HepG2 (cell line): ENCODE results near the gene MYD88. TPM values are rescaled to one million over a fixed set of nuclear protein-coding genes. Genes with fewer than 3 reads are reported as not detected.

Experiments used
- ASH2L ChIP-seq: fragments of 300-600, 200-600 bp; sonication (generic); IDR thresholded peaks from 2 replicates; pipeline ENCODE4 v1.7.0; 2017; ENCODE audit warnings: low read depth, mild to moderate bottlenecking, moderate library complexity, mixed read lengths, low read length; ENCODE audit not compliant: insufficient read length
- CHCHD3 ChIP-seq: sonication (generic); formaldehyde crosslinking; IDR thresholded peaks from 2 replicates; pipeline ENCODE4 v1.8.0; 2022; ENCODE audit warnings: mild to moderate bottlenecking, missing genetic modification reagents, moderate library complexity
- CREB1 ChIP-seq, 2 experiments: fragments of 450-650 bp in 1 of 2; IDR thresholded peaks; 2 replicates each; pipeline ENCODE4 v1.6.1; 2016 to 2017; ENCODE audit warnings: control low read depth in 1 of 2, mild to moderate bottlenecking in 1 of 2, missing compliant biosample characterization in 1 of 2, missing genetic modification characterization in 1 of 2
- FOXA3 ChIP-seq: IDR thresholded peaks from 2 replicates; pipeline ENCODE4 v1.6.1; 2016; ENCODE audit warnings: missing genetic modification reagents, missing compliant biosample characterization
- FOXM1 ChIP-seq: sonication (generic); formaldehyde crosslinking; IDR thresholded peaks from 2 replicates; pipeline ENCODE4 v1.5.0; 2020; ENCODE audit warnings: missing genetic modification reagents
- GFI1 ChIP-seq: sonication (generic); formaldehyde crosslinking; IDR thresholded peaks from 2 replicates; pipeline ENCODE4 v1.5.0; 2020; ENCODE audit warnings: missing genetic modification reagents, mild to moderate bottlenecking, borderline replicate concordance
- HOXA3 ChIP-seq: sonication (generic); formaldehyde crosslinking; IDR thresholded peaks from 2 replicates; pipeline ENCODE4 v1.5.0; 2020; ENCODE audit warnings: missing genetic modification reagents
- IRF2 ChIP-seq: IDR thresholded peaks from 2 replicates; pipeline ENCODE4 v1.6.1; 2018; ENCODE audit warnings: missing genetic modification reagents, missing compliant biosample characterization
- KDM1A ChIP-seq: IDR thresholded peaks from 2 replicates; pipeline ENCODE4 v1.6.1; 2016; ENCODE audit warnings: missing compliant biosample characterization
- SP1 ChIP-seq, 2 experiments: fragments of 450-650 bp in 1 of 2; sonication (generic) in 1 of 2; formaldehyde crosslinking in 1 of 2; IDR thresholded peaks; 2 replicates each; pipeline versions ENCODE4 v1.4.0 to v1.6.1; 2016 to 2020; ENCODE audit warnings: missing genetic modification reagents in 1 of 2
- TAF1 ChIP-seq: sonication (generic); formaldehyde crosslinking; IDR thresholded peaks from 2 replicates; pipeline ENCODE4 v1.4.0; 2020; ENCODE audit warnings: missing genetic modification reagents
- ZEB1 ChIP-seq: IDR thresholded peaks from 2 replicates; pipeline ENCODE4 v1.6.1; 2012; ENCODE audit warnings: mild to moderate bottlenecking, low read depth, inconsistent platforms; ENCODE audit not compliant: insufficient replicate concordance
- ZFP1 ChIP-seq: IDR thresholded peaks from 2 replicates; pipeline ENCODE4 v1.6.1; 2016
- ZMYM4 ChIP-seq: sonication (generic); formaldehyde crosslinking; IDR thresholded peaks from 2 replicates; pipeline ENCODE4 v1.8.1; 2023; ENCODE audit warnings: mild to moderate bottlenecking, missing genetic modification reagents
- ZNF143 ChIP-seq: sonication (generic); formaldehyde crosslinking; IDR thresholded peaks from 2 replicates; pipeline ENCODE4 v1.4.0; 2020; ENCODE audit warnings: missing genetic modification reagents
- ZNF724P ChIP-seq: sonication (generic); formaldehyde crosslinking; IDR thresholded peaks from 2 replicates; pipeline ENCODE4 v1.8.0; 2022; ENCODE audit warnings: missing genetic modification reagents, borderline replicate concordance
- ZNF879 ChIP-seq: sonication (generic); formaldehyde crosslinking; IDR thresholded peaks from 2 replicates; pipeline ENCODE4 v1.8.1; 2023; ENCODE audit warnings: missing genetic modification reagents
- polyA plus RNA-seq, 8 experiments: library from polyadenylated mRNA; depleted of rRNA in 3 of 8; stranded (reverse) in 7 of 8; unstranded in 1 of 8; fragments of >200 nt; fragmentation: Illumina TruSeq in 4 of 8; extraction: Trizol in 4 of 8; gene quantifications; 2 replicates each; pipeline versions ENCODE4 v1.2.1 to v1.2.3, GENCODE V29; 2011 to 2016; ENCODE audit warnings: low read depth in 4 of 8, missing spikeins in 1 of 8, mixed read lengths in 1 of 8; ENCODE audit not compliant: insufficient read depth in 1 of 8
- total RNA-seq, 5 experiments: library from RNA; depleted of rRNA; stranded (reverse); fragments of >200 nt; fragmentation: Illumina TruSeq; extraction: Trizol; gene quantifications; 2 replicates each; pipeline ENCODE4 v1.2.3, GENCODE V29; 2016; ENCODE audit warnings: low read depth in 1 of 5
- TF ChIP-seq, protein P1 (sequence below): sonication (generic); formaldehyde crosslinking; IDR thresholded peaks from 2 replicates; pipeline ENCODE4 v1.4.0; 2020; ENCODE audit warnings: missing genetic modification reagents, borderline replicate concordance
- TF ChIP-seq, protein P2 (sequence below): sonication (generic); formaldehyde crosslinking; IDR thresholded peaks from 2 replicates; pipeline ENCODE4 v1.5.0; 2020; ENCODE audit warnings: missing genetic modification reagents, mild to moderate bottlenecking, borderline replicate concordance
- TF ChIP-seq, protein P3 (sequence below): IDR thresholded peaks from 2 replicates; pipeline ENCODE4 v1.6.1; 2016; ENCODE audit warnings: low read depth
- TF ChIP-seq, protein P4 (sequence below): sonication (generic); formaldehyde crosslinking; IDR thresholded peaks from 2 replicates; pipeline ENCODE4 v1.9.0; 2022; ENCODE audit warnings: missing genetic modification reagents, mild to moderate bottlenecking, borderline replicate concordance

Gene MYD88
- total and polyA plus RNA-seq, 2 of the 13 experiments (the other 11 are each of a cell fraction or from before 2014, with no cell fraction given): 7.6 to 32.7 TPM

DNA sequence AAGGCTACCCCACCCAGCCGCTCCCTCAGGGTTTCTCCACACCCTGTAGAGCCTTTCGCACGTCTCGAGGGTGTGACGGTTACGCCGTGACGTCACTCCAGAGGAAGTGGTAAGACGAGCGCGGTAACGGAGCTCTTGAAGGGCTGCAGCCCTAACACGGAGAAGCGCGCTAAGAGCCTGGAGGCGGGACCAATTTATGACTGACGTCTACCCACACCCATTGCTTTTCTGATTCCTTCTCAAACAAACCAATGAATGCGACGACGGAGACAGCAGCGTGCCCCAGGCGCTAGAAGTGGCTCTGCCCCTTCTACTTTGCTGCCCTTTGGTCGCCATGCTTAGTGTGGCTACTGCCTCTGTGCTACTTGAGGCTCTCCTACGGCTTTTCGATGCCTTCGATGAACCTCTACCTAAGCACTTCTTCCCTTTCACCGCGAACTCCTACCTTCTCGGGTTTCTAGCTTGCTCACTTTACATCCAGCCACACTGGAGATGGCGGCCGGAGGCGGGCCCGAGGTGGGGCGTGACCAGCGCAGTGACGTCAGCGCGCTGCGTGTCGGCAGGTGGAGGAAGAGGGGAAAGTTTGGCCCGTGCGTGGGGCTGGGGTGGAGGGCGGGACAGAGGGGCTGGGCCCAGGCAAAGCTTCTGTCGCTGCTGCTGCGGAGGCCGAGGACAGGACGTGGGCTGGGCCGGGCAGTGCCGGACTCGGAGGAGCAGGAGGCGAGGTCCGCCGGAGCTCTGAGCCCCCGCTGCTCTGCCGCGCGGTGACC is 26.7 kb downstream of the MYD88 start, which contains the start of gene OXSR1 (continued):
- TF ChIP-seq ZNF724P (peak; percentile 68; the same call in 1 of the 2 replicates), ZNF143 (CRISPR knock-in tag) (peak; percentile 65), GFI1 (CRISPR knock-in tag) (0 out of 2 replicates have a peak, but pooled peaks have one; percentile 44), ZNF879 (peak; percentile 37; the same call in 1 of the 2 replicates), ZEB1 (peak; percentile 68), CREB1 (IDR thresholded peaks at IDR 0.05) (peak; percentile 100), CREB1 (CRISPR knock-in tag; IDR thresholded peaks at IDR 0.05) (peak; percentile 98), CHCHD3 (CRISPR knock-in tag) (peak; percentile 89; the same call in 1 of the 2 replicates), ZFP1 (peak; percentile 29; the same call in 1 of the 2 replicates), TAF1 (CRISPR knock-in tag) (peak; percentile 82), ZMYM4 (CRISPR knock-in tag) (peak; percentile 81), IRF2 (CRISPR knock-in tag) (peak; percentile 36; the same call in 1 of the 2 replicates), FOXA3 (CRISPR knock-in tag) (peak; percentile 40), SP1 (IDR thresholded peaks at IDR 0.05) (no peak), SP1 (CRISPR knock-in tag; IDR thresholded peaks at IDR 0.05) (peak; percentile 94), ASH2L (peak; percentile 90), KDM1A (CRISPR knock-in tag) (peak; percentile 35; the same call in 1 of the 2 replicates), HOXA3 (CRISPR knock-in tag) (peak; percentile 100), FOXM1 (CRISPR knock-in tag) (no peak)
- TF ChIP-seq, protein P1, sequence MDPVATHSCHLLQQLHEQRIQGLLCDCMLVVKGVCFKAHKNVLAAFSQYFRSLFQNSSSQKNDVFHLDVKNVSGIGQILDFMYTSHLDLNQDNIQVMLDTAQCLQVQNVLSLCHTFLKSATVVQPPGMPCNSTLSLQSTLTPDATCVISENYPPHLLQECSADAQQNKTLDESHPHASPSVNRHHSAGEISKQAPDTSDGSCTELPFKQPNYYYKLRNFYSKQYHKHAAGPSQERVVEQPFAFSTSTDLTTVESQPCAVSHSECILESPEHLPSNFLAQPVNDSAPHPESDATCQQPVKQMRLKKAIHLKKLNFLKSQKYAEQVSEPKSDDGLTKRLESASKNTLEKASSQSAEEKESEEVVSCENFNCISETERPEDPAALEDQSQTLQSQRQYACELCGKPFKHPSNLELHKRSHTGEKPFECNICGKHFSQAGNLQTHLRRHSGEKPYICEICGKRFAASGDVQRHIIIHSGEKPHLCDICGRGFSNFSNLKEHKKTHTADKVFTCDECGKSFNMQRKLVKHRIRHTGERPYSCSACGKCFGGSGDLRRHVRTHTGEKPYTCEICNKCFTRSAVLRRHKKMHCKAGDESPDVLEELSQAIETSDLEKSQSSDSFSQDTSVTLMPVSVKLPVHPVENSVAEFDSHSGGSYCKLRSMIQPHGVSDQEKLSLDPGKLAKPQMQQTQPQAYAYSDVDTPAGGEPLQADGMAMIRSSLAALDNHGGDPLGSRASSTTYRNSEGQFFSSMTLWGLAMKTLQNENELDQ (CRISPR knock-in tag): 0 out of 2 replicates have a peak, but pooled peaks have one; percentile 6
- TF ChIP-seq, protein P2, sequence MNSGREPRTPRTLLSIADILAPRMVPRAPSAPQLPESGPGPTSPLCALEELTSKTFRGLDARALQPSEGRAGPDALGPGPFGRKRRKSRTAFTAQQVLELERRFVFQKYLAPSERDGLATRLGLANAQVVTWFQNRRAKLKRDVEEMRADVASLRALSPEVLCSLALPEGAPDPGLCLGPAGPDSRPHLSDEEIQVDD (CRISPR knock-in tag): peak; percentile 46; the same call in 1 of the 2 replicates
- TF ChIP-seq, protein P3, sequence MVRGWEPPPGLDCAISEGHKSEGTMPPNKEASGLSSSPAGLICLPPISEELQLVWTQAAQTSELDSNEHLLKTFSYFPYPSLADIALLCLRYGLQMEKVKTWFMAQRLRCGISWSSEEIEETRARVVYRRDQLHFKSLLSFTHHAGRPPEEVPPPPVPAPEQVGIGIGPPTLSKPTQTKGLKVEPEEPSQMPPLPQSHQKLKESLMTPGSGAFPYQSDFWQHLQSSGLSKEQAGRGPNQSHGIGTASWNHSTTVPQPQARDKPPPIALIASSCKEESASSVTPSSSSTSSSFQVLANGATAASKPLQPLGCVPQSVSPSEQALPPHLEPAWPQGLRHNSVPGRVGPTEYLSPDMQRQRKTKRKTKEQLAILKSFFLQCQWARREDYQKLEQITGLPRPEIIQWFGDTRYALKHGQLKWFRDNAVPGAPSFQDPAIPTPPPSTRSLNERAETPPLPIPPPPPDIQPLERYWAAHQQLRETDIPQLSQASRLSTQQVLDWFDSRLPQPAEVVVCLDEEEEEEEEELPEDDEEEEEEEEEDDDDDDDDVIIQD (CRISPR knock-in tag): 0 out of 2 replicates have a peak, but pooled peaks have one; percentile 51
- TF ChIP-seq, protein P4, sequence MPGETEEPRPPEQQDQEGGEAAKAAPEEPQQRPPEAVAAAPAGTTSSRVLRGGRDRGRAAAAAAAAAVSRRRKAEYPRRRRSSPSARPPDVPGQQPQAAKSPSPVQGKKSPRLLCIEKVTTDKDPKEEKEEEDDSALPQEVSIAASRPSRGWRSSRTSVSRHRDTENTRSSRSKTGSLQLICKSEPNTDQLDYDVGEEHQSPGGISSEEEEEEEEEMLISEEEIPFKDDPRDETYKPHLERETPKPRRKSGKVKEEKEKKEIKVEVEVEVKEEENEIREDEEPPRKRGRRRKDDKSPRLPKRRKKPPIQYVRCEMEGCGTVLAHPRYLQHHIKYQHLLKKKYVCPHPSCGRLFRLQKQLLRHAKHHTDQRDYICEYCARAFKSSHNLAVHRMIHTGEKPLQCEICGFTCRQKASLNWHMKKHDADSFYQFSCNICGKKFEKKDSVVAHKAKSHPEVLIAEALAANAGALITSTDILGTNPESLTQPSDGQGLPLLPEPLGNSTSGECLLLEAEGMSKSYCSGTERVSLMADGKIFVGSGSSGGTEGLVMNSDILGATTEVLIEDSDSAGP (CRISPR knock-in tag): peak; percentile 70
